ENCODE measurements around the gene SLC22A16. TPM values are rescaled to one million over a fixed set of nuclear protein-coding genes. Genes with fewer than 3 reads are reported as not detected.

The SLC22A16 gene
- polyA plus RNA-seq, 4 donors: 0.15 to 0.16 TPM; not detected in 2

DNA sequence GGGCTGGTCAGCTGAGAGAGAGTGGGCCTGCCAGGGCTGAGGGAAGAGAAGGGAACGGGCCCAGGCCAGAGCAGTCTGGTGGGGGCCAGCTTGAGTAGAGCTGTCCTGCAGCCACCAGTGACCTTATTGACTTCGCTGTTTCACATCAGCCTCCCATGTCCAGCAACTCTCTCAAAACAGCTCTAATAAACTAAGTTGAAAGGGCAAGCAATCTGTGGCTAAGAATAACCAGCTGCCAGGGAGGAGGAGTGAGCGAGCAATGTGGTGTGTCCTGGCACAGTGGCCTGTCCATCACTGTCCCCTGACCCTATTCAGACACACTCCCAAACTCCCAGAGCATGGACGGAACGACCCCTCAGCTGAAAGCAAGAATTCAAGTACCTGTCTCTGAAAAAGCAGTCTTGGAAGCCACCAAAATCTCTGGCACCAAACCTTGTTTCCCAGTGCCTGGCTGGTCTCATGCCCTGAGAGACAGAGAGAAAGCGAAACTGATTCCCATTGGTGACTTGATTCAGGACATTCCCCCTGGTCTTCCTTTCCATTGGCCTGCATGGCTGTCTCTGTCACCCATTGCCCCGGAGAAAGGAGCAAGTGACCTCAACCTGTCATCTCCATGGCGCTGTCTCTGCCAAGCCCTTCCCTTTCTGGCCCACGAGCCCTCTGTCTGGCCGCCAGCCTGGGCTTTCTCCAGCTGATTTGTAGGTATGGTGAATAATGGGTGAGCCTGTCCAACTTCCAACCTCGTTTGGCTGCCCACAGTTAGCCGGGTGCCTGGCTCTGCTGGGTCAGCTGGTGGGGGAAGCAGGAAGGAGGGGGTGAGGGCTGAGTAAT, 61.1 kb downstream of the SLC22A16 start, which contains the start of gene DDO:
Gene DDO (minus strand): TSS at position 490 of the 831 bp plus-strand sequence. CDS start 2,113 bp downstream, outside the sequence.
- Histone ChIP-seq H3K27ac (ENCODE audit: low read depth in 1 of 3, low read length in 2 of 3) (peak within 1 kb of the TSS; percentile 13 to 73 (median 68)), H3K27me3 (ENCODE audit: control insufficient read depth in 3 of 3, insufficient read depth in 3 of 3, low read length in 3 of 3) (no peaks in the 10 kb centered on the region), H3K36me3 (ENCODE audit: control insufficient read depth in 3 of 3, insufficient read depth in 2 of 3, low read depth in 1 of 3, low read length in 3 of 3) (no peaks in the 10 kb centered on the region), H3K4me1 (ENCODE audit: control insufficient read depth in 3 of 3, insufficient read depth in 2 of 3, low read depth in 1 of 3, low read length in 2 of 3) (peaks cover 5 to 36% (median 12%) of the 10 kb centered on the region in 3 donors), H3K9me3 (ENCODE audit: control insufficient read depth in 2 of 2, insufficient read depth in 1 of 2, low read depth in 1 of 2, low read length in 1 of 2) (no peaks in the 10 kb centered on the region), H3K4me3 (ENCODE audit: low read depth in 1 of 3, low read length in 3 of 3) (peak within 1 kb of the TSS in 1 of 3 donors; percentile 39)
- FAIRE-seq (no peak), DNase-seq (peak; percentile 55 to 94)
- 15 to 55% (median 21%) methylated on average over 12 of the region's 12 CpGs for WGBS, 3 donors

GRCh38 chr6:110414669-110415068, 61.7 kb downstream of the SLC22A16 start:
- H3K36me3 ChIP-seq (ENCODE audit: control insufficient read depth in 3 of 3, insufficient read depth in 2 of 3, low read depth in 1 of 3, low read length in 3 of 3): no peaks in the 10 kb centered on the region
- WGBS, 3 donors: 27 to 70% (median 32%) methylated on average over 4 of the region's 4 CpGs
- peak in 1 of 2 donors; percentile 10 for DNase-seq

GRCh38 chr6:110412360-110412759, 64.1 kb downstream of the SLC22A16 start:
- H3K27me3 ChIP-seq (ENCODE audit: control insufficient read depth in 3 of 3, insufficient read depth in 3 of 3, low read length in 3 of 3): no peaks in the 10 kb centered on the region
- no peaks in the 10 kb centered on the region for H3K36me3 ChIP-seq (ENCODE audit: control insufficient read depth in 3 of 3, insufficient read depth in 2 of 3, low read depth in 1 of 3, low read length in 3 of 3)
- DNase-seq (no peak), FAIRE-seq (no peak)
- no peak overlapping the region for H3K27ac ChIP-seq (ENCODE audit: low read depth in 1 of 3, low read length in 2 of 3)
- no peak overlapping the region for H3K4me3 ChIP-seq (ENCODE audit: low read depth in 1 of 3, low read length in 3 of 3)
- H3K9me3 ChIP-seq (ENCODE audit: control insufficient read depth in 2 of 2, insufficient read depth in 1 of 2, low read depth in 1 of 2, low read length in 1 of 2): no peaks in the 10 kb centered on the region
- H3K4me1 ChIP-seq (ENCODE audit: control insufficient read depth in 3 of 3, insufficient read depth in 2 of 3, low read depth in 1 of 3, low read length in 2 of 3): peaks cover 0 to 14% (median 5%) of the 10 kb centered on the region in 3 donors
- 86 to 93% (median 89%) methylated on average over 8 of the region's 8 CpGs for WGBS, 3 donors

More at GRCh38 chr6:110414669-110415068, 61.7 kb downstream of the SLC22A16 start:
- H3K4me3 ChIP-seq (ENCODE audit: low read depth in 1 of 3, low read length in 3 of 3): peak overlapping the region in 1 of 3 donors; percentile 39
- no peaks in the 10 kb centered on the region for H3K9me3 ChIP-seq (ENCODE audit: control insufficient read depth in 2 of 2, insufficient read depth in 1 of 2, low read depth in 1 of 2, low read length in 1 of 2)
- FAIRE-seq: no peak
- peak overlapping the region in 1 of 3 donors; percentile 73 for H3K27ac ChIP-seq (ENCODE audit: low read depth in 1 of 3, low read length in 2 of 3)
- H3K4me1 ChIP-seq (ENCODE audit: control insufficient read depth in 3 of 3, insufficient read depth in 2 of 3, low read depth in 1 of 3, low read length in 2 of 3): peaks cover 5 to 30% (median 12%) of the 10 kb centered on the region in 3 donors
- H3K27me3 ChIP-seq (ENCODE audit: control insufficient read depth in 3 of 3, insufficient read depth in 3 of 3, low read length in 3 of 3): no peaks in the 10 kb centered on the region

DNA sequence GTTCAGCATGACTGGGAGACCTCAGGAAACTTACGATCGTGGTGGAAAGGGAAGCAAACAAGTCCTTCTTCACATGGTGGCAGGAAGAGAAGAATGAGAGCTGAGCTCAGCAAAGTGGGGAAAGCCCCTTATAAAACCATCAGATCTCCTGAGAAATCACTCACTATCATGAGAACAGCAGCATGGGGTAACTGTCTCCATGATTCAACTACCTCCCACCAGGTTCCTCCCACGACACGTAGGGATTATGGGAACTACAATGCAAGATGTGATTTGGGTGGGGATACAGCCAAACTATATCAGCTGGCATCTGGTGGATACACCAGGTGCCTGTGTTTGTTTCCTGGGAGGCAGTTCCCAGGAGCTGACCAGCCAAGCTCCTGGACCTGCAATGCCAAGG, 65.9 kb downstream of the SLC22A16 start:
- Histone ChIP-seq H3K4me1 (ENCODE audit: control insufficient read depth in 3 of 3, insufficient read depth in 2 of 3, low read depth in 1 of 3, low read length in 2 of 3) (peaks cover 0 to 7% (median 4%) of the 10 kb centered on the region in 3 donors), H3K9me3 (ENCODE audit: control insufficient read depth in 2 of 2, insufficient read depth in 1 of 2, low read depth in 1 of 2, low read length in 1 of 2) (no peaks in the 10 kb centered on the region), H3K27ac (ENCODE audit: low read depth in 1 of 3, low read length in 2 of 3) (no peak overlapping the region), H3K4me3 (ENCODE audit: low read depth in 1 of 3, low read length in 3 of 3) (no peak overlapping the region), H3K27me3 (ENCODE audit: control insufficient read depth in 3 of 3, insufficient read depth in 3 of 3, low read length in 3 of 3) (no peaks in the 10 kb centered on the region), H3K36me3 (ENCODE audit: control insufficient read depth in 3 of 3, insufficient read depth in 2 of 3, low read depth in 1 of 3, low read length in 3 of 3) (no peaks in the 10 kb centered on the region)
- WGBS, 3 donors: 70 to 78% (median 75%) methylated on average over 4 of the region's 4 CpGs
- FAIRE-seq (no peak), DNase-seq (no peak)

DNA sequence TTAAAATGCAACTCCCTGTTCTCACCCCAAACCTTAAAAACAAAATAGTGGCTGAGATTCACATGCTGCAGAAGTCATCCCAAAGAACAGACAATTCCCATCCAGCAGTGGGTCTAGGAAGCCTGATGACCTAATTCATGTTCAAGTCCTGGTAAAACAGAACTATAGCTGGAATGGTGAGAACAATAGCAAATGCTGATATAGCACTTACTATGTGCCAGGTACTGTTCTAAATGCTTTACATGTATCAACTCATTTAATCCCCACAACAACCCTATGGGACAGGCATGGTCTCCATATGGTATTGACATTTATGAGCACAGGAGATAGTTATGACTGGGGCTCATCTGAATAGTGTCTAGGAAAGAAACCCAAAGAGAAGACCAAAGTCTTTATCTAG, 66.6 kb downstream of the SLC22A16 start:
- Histone ChIP-seq H3K4me3 (ENCODE audit: low read depth in 1 of 3, low read length in 3 of 3) (no peak overlapping the region), H3K9me3 (ENCODE audit: control insufficient read depth in 2 of 2, insufficient read depth in 1 of 2, low read depth in 1 of 2, low read length in 1 of 2) (no peaks in the 10 kb centered on the region), H3K27ac (ENCODE audit: low read depth in 1 of 3, low read length in 2 of 3) (no peak overlapping the region), H3K36me3 (ENCODE audit: control insufficient read depth in 3 of 3, insufficient read depth in 2 of 3, low read depth in 1 of 3, low read length in 3 of 3) (no peaks in the 10 kb centered on the region), H3K27me3 (ENCODE audit: control insufficient read depth in 3 of 3, insufficient read depth in 3 of 3, low read length in 3 of 3) (no peaks in the 10 kb centered on the region), H3K4me1 (ENCODE audit: control insufficient read depth in 3 of 3, insufficient read depth in 2 of 3, low read depth in 1 of 3, low read length in 2 of 3) (peaks cover 0 to 4% (median 3%) of the 10 kb centered on the region in 3 donors)
- DNase-seq (no peak), FAIRE-seq (no peak)

DNA sequence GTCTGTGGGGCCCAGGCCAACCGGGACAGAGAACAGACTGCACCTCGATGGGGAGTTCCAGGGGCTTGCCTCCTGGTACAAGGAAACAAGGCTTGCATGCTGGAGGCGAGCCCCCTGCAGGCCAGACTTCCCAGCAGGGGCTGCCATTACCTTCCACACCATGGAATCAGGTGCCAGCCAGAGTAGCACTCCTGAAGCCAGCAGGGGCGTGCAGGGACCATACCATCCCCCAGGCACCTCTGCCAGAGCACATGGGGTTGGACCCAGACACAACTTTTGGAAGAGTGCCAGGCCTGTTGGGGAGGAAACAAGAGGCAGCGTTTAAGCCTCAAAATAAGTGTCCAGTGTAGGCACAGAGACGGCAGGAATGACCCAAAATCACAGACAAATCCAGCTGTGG, 67.5 kb downstream of the SLC22A16 start:
- Histone ChIP-seq H3K27me3 (ENCODE audit: control insufficient read depth in 3 of 3, insufficient read depth in 3 of 3, low read length in 3 of 3) (no peaks in the 10 kb centered on the region), H3K4me1 (ENCODE audit: control insufficient read depth in 3 of 3, insufficient read depth in 2 of 3, low read depth in 1 of 3, low read length in 2 of 3) (peaks cover 0 to 6% (median 0%) of the 10 kb centered on the region in 3 donors), H3K27ac (ENCODE audit: low read depth in 1 of 3, low read length in 2 of 3) (no peak overlapping the region), H3K36me3 (ENCODE audit: control insufficient read depth in 3 of 3, insufficient read depth in 2 of 3, low read depth in 1 of 3, low read length in 3 of 3) (no peaks in the 10 kb centered on the region), H3K4me3 (ENCODE audit: low read depth in 1 of 3, low read length in 3 of 3) (no peak overlapping the region), H3K9me3 (ENCODE audit: control insufficient read depth in 2 of 2, insufficient read depth in 1 of 2, low read depth in 1 of 2, low read length in 1 of 2) (no peaks in the 10 kb centered on the region)
- no peak for DNase-seq
- 66 to 81% (median 72%) methylated on average over 6 of the region's 6 CpGs for WGBS, 3 donors
- FAIRE-seq: no peak

GRCh38 chr6:110404607-110405006, 71.8 kb downstream of the SLC22A16 start:
- 14 to 48% (median 36%) methylated on average over 8 of the region's 8 CpGs for WGBS, 3 donors
- no peak overlapping the region for H3K4me3 ChIP-seq (ENCODE audit: low read depth in 1 of 3, low read length in 3 of 3)
- no peaks in the 10 kb centered on the region for H3K27me3 ChIP-seq (ENCODE audit: control insufficient read depth in 3 of 3, insufficient read depth in 3 of 3, low read length in 3 of 3)
- no peak for FAIRE-seq
- peaks cover 0 to 11% (median 0%) of the 10 kb centered on the region in 3 donors for H3K4me1 ChIP-seq (ENCODE audit: control insufficient read depth in 3 of 3, insufficient read depth in 2 of 3, low read depth in 1 of 3, low read length in 2 of 3)
- H3K36me3 ChIP-seq (ENCODE audit: control insufficient read depth in 3 of 3, insufficient read depth in 2 of 3, low read depth in 1 of 3, low read length in 3 of 3): peaks cover 0 to 2% (median 0%) of the 10 kb centered on the region in 3 donors
- DNase-seq: peak; percentile 74 to 77
- H3K9me3 ChIP-seq (ENCODE audit: control insufficient read depth in 2 of 2, insufficient read depth in 1 of 2, low read depth in 1 of 2, low read length in 1 of 2): no peaks in the 10 kb centered on the region
- H3K27ac ChIP-seq (ENCODE audit: low read depth in 1 of 3, low read length in 2 of 3): peak overlapping the region in 1 of 3 donors; percentile 56

DNA sequence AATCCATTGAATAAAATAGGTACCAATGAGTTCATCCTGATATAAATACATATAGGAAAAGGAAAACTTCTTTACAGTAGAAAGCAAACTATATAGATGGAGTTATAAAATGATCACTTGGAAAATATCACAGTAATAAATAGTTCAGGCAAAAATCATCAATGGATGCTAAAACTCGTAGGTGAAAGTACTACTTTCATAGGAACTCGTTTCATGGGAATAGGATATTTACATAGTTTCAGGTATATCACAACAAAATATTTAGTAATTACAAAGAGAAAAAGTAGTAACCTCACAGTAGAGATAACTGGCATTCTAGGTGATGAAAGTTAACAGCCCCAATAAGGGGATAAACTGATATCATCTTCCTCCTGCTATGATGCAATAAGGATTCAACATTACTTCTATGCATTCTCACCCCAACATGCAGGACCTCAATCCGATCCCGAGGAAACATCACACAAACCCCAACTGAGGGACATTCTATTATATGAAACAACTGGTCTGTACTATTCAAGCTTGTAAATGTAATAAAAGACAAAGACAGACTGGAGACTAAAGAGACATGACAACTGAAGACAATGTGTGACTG, 74.7 kb downstream of the SLC22A16 start:
- WGBS, 3 donors: 79 to 83% (median 81%) methylated on average over 4 of the region's 4 CpGs
- Histone ChIP-seq H3K4me3 (ENCODE audit: low read depth in 1 of 3, low read length in 3 of 3) (no peak overlapping the region), H3K4me1 (ENCODE audit: control insufficient read depth in 3 of 3, insufficient read depth in 2 of 3, low read depth in 1 of 3, low read length in 2 of 3) (peaks cover 0 to 13% (median 0%) of the 10 kb centered on the region in 3 donors), H3K36me3 (ENCODE audit: control insufficient read depth in 3 of 3, insufficient read depth in 2 of 3, low read depth in 1 of 3, low read length in 3 of 3) (peaks cover 0 to 2% (median 0%) of the 10 kb centered on the region in 3 donors), H3K27me3 (ENCODE audit: control insufficient read depth in 3 of 3, insufficient read depth in 3 of 3, low read length in 3 of 3) (no peaks in the 10 kb centered on the region), H3K9me3 (ENCODE audit: control insufficient read depth in 2 of 2, insufficient read depth in 1 of 2, low read depth in 1 of 2, low read length in 1 of 2) (no peaks in the 10 kb centered on the region), H3K27ac (ENCODE audit: low read depth in 1 of 3, low read length in 2 of 3) (no peak overlapping the region)
- DNase-seq (no peak), FAIRE-seq (no peak)
